Kasumi-1 (cell line): Measurements from ENCODE around the gene SIN3B.
A peak's percentile ranks its signal among the peaks of the same experiment; 100 is the strongest.
"Not testable (repeated sequence)": the region's sequence is repeated elsewhere in the genome, so short reads cannot be mapped to it uniquely, and the experiment has no call there.

Experiments used
- DNase-seq, 2 experiments: peaks; one replicate each; lab custom pipeline; 2025; lab: John Stamatoyannopoulos, UW

Gene SIN3B

DNA sequence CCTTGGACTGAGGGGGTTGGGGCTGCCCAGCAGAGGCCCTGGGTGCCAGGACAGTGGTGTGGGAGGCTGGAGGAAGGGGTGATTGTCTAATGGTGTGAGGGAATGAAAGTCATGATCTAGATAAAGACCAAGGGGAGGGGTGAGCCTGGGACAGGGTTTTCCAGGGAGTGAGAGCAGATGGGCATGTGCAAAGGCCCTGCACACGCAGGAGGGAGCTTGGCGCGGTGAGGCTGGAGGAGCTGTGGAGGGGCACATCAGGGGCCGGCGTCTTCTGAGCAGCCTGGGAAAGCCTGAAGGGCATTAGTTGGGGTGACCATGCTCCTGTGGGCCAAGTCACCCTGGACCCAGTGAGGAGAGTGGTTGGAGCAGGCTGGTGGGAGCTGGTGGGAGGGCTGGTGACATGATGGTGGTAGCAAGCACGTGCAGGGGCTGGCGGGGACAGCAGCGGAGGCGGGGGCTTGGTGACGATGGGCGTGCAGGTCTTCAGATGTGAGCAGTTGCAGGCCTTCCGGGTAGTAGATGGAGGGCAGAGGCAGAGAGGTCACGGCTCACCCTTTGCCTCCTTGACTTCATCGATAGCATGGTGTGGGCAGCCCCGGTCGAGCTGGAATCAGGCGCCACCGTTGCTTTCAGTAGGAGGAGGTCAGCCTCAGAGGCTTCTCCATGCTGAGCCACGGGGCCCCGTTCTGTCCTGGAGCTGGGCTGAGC lies 39.4 kb downstream of the SIN3B start:
- no peak for DNase-seq

DNA sequence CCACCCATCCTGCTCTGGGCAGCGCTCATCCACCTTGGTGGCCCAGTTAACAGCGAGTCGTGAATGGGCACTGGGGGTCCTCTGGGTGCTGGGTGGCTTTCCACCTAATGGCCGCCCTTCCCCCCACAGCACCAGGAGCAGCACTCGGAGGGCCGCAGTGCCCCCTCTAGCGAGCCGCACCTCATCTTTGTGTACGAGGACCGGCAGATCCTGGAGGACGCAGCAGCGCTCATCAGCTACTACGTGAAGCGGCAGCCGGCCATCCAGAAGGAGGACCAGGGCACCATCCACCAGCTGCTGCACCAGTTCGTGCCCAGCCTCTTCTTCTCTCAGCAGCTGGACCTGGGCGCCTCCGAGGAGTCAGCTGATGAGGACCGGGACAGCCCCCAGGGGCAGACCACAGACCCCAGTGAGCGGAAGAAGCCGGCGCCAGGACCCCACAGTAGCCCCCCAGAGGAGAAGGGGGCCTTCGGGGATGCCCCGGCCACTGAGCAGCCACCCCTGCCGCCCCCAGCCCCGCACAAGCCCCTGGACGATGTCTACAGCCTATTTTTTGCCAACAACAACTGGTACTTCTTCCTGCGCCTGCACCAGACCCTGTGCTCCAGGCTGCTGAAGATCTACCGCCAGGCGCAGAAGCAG lies 40.3 kb downstream of the SIN3B start:
- DNase-seq = no peak

DNA sequence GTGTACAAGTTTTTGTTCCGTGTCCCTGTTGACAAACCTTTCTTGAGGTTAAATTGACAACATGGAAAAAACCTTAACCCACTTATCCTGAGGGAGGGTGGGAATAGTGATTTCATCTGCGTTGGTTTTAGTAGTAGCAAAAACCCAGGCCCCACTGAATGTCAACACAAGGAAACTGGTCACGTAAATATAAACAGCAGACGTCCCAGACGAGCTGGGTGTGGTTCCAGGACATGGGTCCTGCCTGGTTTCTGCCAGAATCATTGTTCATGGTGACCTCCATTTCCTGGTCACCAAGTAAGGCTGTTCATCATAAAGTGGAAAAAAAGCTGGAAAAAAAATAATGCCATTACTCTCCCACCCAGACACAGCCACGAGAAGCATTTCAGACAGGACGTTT lies 42.7 kb downstream of the SIN3B start:
- no peak for DNase-seq

DNA sequence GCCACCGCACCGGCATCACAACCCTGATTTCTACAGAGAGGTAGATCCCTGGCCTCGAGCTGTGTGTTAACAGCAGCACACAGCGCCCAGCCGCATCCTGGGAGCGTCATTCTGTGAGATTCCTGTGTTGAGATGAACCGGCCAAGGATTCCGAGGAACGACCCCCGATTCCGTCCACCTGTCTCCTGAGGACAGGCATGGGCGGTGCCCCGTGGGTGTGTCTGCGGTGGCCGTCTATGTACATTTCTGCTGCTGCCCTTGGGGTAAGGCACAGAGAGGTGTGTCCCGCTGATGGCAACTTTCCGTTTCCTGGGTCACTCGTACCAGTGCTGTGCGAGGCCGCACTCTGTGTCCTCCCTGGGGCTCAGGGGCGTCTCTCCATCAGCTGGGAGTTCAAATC lies 43.5 kb downstream of the SIN3B start:
- DNase-seq = no peak

DNA sequence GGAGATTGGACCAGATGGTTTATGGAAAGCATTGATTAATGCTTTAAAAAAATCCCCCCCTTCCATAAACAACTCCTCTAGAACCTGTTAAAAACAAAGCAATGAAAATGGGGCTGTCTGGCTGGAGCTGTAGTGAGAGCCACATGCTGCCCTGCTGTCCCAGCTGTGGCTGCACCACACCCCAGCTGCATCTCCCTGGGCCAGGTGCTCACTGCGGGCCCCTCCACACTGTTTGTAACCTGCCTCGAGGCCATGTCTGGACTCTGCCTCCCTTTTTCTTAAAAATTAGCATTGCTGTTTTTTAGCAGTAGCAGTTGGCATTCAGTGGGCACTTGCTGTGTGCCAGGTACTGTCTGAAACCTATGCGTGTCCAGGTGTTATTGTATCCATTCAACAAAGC lies 44.4 kb downstream of the SIN3B start:
- DNase-seq = no peak

DNA sequence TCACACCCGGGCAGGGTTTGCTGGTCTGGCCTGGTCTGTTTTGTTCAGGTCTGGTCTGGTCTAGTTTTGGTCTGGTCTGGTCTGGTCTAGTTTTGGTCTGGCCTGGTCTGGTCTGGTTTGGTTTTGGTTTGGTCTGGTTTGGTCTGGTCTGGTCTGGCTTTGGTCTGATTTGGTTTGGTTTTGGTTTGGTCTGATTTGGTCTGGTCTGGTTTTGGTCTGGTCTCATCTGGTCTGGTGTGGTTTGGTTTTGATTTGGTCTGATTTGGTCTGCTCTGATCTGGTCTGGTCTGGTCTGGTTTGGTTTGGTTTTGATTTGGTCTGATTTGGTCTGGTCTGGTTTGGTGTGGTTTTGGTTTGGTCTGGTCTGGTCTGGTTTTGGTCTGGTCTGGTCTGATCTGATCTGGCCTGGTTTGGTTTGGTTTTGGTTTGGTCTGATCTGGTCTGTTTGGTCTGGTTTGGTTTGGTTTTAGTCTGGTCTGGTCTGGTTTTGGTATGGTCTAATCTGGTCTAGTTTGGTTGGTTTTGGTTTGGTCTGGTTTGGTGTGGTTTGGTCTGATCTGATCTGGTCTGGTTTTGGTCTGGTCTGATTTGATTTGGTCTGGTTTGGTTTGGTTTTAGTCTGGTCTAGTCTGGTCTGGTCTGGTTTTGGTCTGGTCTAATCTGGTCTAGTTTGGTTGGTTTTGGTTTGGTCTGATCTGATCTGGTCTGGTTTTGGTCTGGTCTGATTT lies 45.2 kb downstream of the SIN3B start:
- DNase-seq = no peak

DNA sequence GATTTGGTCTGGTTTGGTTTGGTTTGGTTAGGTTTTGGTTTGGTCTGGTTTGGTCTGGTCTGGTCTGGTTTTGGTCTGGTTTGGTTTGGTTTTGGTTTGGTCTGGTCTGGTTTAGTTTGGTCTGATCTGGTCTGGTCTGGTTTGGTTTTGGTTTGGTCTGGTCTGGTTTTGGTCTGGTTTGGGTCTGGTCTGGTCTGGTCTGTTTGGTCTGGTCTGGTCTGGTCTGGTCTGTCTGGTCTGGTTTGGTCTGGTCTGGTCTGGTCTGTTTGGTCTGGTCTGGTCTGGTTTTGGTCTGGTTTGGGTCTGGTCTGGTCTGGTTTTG lies 45.7 kb downstream of the SIN3B start:
- not testable (repeated sequence) for DNase-seq

DNA sequence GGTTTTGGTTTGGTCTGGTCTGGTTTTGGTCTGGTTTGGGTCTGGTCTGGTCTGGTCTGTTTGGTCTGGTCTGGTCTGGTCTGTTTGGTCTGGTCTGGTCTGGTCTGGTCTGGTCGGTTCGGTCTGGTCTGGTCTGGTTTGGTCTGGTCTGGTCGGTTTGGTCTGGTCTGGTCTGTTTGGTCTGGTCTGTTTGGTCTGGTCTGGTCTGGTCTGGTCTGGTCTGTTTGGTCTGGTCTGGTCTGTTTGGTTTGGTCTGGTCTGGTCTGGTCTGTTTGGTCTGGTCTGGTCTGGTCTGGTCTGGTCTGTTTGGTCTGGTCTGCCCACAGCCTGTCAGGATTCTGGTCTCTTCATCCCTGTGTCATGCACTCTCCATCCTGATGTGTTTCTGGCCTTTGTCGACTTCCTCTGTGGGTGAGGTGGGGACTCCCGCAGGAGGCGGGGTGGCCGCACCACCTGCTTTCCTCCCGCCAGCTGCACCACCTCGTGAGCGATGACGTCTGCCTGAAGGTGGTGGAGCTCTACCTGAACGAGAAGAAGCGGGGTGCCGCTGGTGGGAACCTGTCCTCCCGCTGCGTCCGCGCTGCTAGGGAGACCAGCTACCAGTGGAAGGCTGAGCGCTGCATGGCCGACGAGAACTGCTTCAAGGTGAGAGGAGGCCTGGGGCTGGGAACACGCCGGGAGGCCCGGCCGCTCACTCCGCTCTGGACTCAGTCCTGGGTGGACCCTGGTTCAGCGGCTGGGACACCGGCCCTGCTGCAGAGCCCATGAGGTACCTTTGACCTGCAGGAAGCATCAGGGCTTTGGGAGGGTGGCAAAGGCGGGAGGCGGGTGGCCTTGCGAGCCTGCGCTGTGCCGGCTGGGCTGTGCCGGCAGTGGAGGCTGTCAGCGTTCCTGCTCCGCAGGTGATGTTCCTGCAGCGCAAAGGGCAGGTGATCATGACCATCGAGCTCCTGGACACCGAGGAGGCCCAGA lies 46.7 kb downstream of the SIN3B start:
- no peak for DNase-seq

DNA sequence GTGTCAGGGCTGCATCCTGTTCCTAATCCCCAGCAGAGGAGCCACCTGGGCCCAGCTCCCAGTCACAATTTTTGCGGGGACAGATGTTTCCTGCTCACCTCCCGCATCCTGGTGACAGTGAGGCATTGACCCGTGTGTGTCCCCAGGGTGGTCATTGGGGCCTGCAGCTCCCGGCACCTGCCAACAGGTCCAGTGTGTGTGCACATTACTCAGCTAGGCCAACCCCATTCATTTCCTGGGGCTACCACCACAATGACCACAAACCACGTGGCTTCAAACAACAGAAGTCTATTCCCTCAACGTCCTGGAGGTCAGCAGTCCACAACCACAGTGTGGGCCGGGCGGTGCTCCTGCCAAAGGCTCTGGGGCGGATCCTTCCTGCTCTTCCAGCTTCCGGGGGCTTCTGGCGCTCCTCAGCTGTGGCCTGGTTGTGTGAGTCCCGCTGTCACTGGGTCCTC lies 47.7 kb downstream of the SIN3B start:
- DNase-seq = no peak

DNA sequence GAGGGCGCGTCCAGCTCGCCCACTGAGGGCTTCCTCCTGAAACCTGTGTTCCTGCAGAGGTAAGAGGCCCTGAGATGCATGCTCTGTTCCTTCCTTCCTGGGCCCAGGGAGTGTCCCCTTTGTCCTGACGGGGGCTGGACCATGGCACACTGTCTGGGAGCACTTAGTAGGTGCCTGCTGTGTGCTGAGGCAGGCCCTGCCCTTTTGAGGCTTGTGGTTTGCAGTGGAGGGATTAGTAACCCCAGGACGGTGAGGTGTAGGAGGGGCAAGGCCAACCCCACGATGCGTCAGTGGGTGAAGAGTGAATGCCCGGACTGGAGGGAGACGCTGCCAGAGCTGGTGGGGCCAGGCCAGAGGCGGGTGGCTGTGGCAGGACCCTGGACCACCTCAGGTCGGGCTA lies 48.4 kb downstream of the SIN3B start:
- DNase-seq = no peak

DNA sequence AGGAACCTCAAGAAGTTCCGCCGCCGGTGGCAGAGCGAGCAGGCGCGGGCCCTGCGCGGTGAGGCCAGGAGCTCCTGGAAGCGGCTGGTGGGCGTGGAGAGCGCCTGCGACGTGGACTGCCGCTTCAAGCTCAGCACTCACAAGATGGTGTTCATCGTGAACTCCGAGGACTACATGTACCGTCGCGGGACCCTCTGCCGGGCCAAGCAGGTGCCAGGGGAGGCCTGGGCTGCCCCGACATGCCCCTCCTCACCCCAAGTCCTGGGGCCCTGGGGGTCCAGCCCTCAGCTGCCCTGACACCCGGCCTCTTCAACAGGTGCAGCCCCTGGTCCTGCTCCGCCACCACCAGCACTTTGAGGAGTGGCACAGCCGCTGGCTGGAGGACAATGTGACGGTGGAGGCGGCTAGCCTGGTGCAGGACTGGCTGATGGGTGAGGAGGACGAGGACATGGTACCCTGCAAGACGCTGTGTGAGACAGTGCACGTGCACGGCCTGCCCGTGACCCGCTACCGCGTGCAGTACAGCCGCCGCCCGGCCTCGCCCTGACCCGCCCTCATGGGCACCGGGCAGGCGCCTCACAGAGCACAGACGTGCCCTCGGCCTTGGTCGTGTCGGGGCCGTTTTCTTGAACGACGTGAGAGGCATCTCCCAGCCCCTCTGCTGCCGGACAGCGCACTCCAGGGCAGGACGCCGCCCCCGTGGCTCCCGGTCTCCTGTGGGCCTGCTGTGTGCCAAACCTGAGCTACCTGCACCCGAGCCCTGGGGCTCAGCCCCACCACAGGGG lies 49.2 kb downstream of the SIN3B start:
- DNase-seq = no peak

DNA sequence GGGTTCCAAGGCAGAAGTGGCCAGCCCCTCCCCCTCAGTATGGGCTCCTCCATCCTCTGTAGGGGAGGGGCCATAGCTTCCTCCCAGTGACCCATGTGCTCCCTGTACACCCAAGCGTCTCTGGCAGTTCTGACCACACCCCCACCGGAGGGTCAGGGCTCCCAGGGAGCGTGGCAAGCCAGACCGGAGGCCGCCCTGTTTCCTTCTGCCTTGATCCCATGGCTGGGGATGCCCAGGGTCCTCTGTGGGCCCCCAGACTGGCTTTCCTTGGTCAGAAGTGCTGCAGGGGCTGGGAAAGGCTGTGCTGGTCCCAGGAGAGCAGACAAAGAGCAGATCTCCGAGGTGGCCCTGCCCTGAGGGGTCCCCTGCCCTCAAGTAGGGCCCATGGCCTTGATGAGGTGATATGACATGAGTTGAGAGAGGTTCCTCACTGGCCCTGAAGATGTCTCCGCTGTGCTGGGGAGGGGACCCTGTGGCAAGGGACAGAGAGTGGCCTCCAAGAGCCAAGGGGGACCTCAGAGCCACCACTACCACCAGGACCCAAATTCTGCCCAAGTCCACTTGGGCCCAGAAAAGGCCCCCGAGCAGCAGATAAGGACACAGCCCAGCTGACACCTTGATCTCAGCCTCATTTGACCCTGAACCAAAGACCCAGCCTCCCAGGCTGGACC lies 51.8 kb downstream of the SIN3B start:
- no peak for DNase-seq

DNA sequence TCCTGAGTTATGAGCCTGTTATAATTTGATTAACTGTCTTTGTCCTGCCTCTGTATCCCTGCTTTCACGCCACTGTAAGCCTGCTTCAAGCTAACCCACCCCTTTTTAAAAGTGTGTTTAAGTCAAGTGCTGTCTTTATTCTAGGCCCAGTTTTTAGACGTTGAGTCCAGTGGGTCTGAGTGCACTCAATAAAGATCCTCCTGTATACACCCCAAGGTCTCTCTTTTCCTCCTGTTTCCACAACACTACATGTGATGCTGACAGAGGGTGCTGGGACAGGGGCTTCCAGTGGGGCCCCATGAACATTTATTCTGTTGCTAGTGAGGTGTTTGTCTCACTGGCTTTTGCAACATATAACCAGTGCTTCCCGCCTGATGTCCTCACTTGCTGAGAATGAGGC lies 52.9 kb downstream of the SIN3B start:
- DNase-seq = no peak

DNA sequence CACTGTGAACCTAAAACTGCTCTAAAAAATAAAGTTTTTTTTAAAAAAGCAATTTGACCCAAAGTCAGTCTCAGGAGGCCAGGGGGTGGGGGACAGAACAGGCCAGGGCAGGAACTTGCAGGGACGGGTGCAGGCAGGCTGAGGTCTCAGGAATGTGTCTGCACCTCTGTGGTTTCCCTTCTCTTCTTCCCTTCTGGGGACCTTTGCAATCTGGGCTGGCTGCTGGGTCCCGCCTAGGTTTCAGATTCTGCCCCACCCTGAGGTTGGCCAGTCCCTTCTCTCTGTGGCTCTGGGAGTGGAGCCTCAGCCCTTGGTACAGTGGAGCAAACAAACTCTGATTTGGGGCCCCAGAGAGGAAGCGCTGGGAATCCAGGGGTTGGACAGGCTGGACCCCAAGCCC lies 54.3 kb downstream of the SIN3B start:
- no peak for DNase-seq

DNA sequence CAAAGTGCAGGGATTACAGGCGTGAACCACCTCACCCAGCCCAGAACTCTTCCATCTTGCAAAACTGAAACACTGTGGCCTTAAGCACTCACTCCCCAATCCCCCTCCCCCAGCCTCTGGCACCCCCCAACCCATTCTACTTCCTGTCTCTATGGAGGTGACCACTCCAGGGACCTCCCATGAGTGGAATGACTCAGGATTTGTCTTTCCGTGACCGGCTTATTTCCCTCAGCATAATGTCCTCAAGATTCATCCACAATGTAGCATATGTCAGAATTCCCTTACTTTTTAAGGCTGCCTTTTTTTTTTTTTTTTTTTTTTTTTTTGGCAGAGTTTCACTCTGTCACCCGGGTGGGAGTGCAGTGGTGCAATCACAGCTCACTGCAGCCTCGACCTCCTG lies 56.0 kb downstream of the SIN3B start:
- no peak for DNase-seq

DNA sequence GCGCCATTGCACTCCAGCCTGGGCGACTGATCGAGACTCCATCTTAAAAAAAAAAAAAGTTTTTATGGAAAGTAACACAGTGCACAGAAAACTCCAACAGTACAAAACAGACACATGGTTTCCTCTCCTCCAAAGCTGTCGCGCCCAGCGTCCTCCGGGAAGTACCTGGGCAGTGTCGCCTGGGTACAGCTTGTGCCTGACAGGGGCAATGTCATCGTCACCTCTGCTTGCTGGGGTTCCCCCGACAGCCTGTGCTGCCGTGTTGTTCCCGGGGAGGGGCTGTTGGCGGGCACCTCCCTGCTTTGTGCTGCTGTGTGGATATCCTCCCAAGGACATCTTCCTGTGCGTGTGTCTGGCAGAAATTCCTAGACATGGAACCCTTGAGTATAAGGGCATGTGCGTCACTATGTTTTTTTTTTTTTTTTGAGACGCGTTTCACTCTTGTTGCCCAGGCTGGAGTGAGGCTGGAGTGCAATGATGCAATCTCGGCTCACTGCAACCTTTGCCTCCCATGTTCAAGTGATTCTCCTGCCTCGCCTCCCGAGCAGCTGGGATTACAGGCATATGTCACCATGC lies 57.2 kb downstream of the SIN3B start:
- no peak for DNase-seq

DNA sequence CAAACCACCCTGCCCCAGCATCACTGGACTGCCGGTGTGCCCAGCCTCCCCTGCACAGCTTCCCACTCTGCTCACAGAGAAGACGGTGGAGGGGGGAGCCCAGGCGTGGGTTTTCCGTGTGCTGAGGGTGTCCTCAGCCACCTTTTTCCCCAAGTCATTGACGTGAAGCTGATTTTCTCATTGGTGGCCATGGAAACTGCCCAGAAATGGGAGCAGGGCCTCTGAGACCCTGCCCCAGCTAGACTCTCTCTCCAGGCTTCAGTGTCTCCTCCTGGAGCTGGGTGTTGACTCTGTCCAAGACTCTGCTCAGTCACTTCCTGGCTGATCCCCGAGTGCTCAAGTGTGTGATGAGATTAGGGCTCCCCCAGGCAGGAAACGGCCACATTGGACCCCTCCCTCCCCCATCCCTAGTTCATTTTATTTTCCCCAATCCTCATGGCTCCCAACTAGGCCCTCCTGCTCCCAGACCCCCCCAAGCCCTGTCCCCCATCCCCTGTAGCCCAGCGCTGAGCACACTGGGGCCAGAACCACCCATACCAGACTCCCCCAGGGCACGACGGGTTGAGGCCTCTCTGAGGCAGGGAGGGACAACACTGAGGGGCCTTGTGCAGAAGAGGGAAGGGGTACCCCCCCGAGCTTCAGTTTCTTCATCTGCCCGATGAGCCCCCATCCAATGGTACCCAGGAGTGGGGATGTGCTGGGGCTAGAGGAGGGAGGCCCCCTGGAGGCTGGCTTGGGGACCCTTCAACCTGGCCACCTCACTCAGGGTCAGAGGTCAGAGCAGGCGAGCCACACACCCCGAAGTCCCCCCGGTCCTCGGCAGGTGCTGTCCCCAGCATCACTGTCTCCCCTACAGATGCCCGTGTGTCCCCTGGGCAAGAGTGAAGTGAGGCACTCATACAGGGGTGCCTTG lies 58.4 kb downstream of the SIN3B start:
- no peak for DNase-seq

DNA sequence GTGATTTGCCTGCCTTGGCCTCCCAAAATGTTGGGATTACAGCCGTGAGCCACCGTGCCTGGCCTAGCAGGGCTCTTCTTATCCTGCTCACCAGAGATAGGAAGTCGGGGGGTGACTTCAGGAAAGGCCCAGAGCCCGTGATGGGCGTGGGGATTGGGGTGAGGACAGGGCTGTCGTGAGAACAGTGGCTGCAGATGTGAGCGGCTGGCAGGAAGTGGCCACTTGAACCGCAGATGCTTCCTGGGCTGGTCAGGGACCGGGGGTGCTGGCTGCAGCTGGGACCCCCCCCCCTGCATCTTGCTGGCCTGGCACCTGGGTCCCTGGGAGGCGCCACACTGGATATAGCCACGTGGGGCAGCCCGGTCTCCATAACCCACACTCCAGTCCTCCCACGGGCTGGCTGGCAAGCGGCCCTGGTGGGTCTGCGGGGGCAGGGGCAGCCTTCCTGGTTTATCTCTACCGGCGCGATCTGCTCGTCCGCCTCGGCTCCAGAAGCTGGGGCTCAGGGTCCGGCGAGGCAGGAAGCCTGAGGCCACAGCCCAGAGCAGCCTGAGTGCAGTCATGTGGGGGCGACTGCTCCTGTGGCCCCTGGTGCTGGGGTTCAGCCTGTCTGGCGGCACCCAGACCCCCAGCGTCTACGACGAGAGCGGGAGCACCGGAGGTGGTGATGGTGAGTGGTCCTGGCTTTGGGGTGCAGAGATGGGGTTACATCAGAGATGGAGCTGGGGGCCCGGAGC lies 59.6 kb downstream of the SIN3B start, which contains the start of gene F2RL3:
TSS of gene F2RL3 (plus strand) at position 371 of the 737 bp plus-strand sequence. CDS start at position 562, 191 bp downstream.
- DNase-seq = peak; percentile 40 to 59
